ENCODE measurements around the gene PRR15.

- TF ChIP-seq CTCF (IDR thresholded peaks at IDR 0.05) (no peak), POLR2A (IDR thresholded peaks at IDR 0.05) (no peak)
Observed at GRCh38 chr7:29516491-29516890, 47.1 kb upstream of the PRR15 start.
